Esophagus squamous epithelium (tissue), 5 donors: ENCODE measurements around the gene MTSS2. TPM values are rescaled to one million over a fixed set of nuclear protein-coding genes. Genes with fewer than 3 reads are reported as not detected.

ENCODE experiments used
- DNase-seq: peaks from one replicate; lab custom pipeline; 2025; lab: John Stamatoyannopoulos, UW
- H3K27ac ChIP-seq, 4 donors: fragments of 200-600 bp; sonication (generic); one replicate each; pipeline ENCODE4 v1.5.1; 2016 to 2019; ENCODE audit warnings: mild to moderate bottlenecking in 1 of 4
- H3K27me3 ChIP-seq, 4 donors: fragments of 200-600 bp; sonication (generic); 1 replicate in 3 of 4; 2 replicates in 1 of 4; pipeline versions ENCODE4 v1.5.1 to v1.6.0; 2017 to 2021; ENCODE audit warnings: antibody characterized with exemption in 1 of 4
- H3K36me3 ChIP-seq, 3 donors: fragments of 200-600 bp; sonication (generic); one replicate each; pipeline ENCODE4 v1.5.1; 2016 to 2019
- H3K4me1 ChIP-seq, 3 donors: fragments of 200-600 bp; sonication (generic); one replicate each; pipeline ENCODE4 v1.5.1; 2017 to 2019
- H3K4me3 ChIP-seq, 4 donors: fragments of 200-600 bp; sonication (generic); 1 replicate in 3 of 4; 2 replicates in 1 of 4; pipeline ENCODE4 v1.5.1; 2016 to 2019; ENCODE audit warnings: mild to moderate bottlenecking in 2 of 4, moderate library complexity in 1 of 4
- H3K9me3 ChIP-seq, 3 donors: fragments of 200-600 bp; sonication (generic); one replicate each; pipeline ENCODE4 v1.5.1; 2016 to 2019
- POLR2A ChIP-seq, 4 donors: fragments of 450-650 bp; IDR thresholded peaks; one replicate each; pipeline ENCODE4 v1.6.1; 2017; ENCODE audit warnings: antibody characterized with exemption in 4 of 4, mild to moderate bottlenecking in 4 of 4, moderate library complexity in 3 of 4
- WGBS, 2 donors: methylation state at CpG; one replicate each; pipeline ENCODE4 v1.1.5; 2018; 5-methylcytosine and 5-hydroxymethylcytosine counted together
- intact Hi-C: fragments of 100-400 bp; cut with DNase I; formaldehyde crosslinking; loops from one replicate; pipeline ENCODE4 v1.15.0; 2022
- total RNA-seq, 4 donors: library from RNA; depleted of rRNA; stranded (reverse); fragments of >200 nt; gene quantifications; one replicate each; pipeline ENCODE4 v1.1.0, GENCODE V29; 2016
- TF ChIP-seq, protein P1 (sequence below), 6 experiments: fragments of 450-650 bp in 4 of 6; fragments of 200-600 bp in 2 of 6; sonication (generic) in 2 of 6; IDR thresholded peaks; one replicate each; pipeline ENCODE4 v1.5.1; 2016 to 2019; ENCODE audit warnings: antibody characterized with exemption in 6 of 6, mild to moderate bottlenecking in 4 of 6, moderate library complexity in 4 of 6
- donor health status: DM: yes; HTN: yes; CAD: no.

MTSS2 gene
- total RNA-seq, 4 donors from 2014 or later: 15.5 to 39.7 (median 27.5) TPM

DNA sequence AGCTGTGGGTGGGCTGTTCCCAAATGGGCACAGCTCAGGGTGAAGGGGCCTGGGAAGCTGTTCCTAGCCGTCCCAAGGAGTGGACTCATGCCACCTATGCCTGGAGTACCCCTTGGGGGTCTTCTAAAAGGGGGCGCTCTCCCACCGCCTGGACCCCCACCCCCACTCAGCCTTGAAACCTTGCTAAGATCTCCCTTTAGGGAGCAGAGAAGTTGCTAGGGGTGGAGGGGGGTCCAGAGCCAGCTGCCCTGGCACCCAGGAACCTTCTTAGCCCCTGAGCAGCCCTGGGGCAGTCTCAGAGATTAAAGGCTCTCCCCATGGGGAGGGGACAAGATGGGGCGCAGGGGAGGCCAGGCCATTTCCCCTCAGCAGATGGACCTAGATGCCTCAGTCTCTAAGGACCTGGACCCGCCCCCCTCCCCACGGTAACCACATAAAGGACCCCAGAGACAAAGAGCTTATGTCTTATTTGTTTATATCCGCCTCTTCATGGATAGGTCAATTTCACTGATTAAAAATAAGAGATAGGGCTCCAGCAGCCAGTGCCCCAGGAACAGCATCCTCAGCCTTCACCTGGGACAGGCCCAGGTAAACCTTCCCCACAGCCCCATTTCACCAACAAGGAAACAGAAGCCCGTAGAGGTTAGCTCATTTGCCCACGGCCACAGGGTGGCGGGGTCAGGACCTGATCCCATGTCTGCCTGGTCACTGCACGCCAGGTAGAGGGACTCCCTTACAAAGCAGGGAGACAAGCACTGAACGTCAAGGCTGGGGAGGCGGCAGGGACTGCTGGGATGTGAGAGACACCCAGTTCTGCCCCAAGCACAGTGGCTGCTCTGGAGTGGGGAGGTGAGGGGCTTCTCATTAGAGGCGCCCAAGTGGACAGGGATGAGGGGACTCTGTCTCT lies 3.4 kb downstream of the MTSS2 start:
- intact Hi-C loops: no loop called here
- H3K36me3 ChIP-seq: peaks cover 20 to 43% (median 26%) of the 10 kb centered on the region in 3 donors
- no peaks in the 10 kb centered on the region for H3K9me3 ChIP-seq
- no peak for TF ChIP-seq POLR2A (IDR thresholded peaks at IDR 0.05)
- TF ChIP-seq, protein P1, sequence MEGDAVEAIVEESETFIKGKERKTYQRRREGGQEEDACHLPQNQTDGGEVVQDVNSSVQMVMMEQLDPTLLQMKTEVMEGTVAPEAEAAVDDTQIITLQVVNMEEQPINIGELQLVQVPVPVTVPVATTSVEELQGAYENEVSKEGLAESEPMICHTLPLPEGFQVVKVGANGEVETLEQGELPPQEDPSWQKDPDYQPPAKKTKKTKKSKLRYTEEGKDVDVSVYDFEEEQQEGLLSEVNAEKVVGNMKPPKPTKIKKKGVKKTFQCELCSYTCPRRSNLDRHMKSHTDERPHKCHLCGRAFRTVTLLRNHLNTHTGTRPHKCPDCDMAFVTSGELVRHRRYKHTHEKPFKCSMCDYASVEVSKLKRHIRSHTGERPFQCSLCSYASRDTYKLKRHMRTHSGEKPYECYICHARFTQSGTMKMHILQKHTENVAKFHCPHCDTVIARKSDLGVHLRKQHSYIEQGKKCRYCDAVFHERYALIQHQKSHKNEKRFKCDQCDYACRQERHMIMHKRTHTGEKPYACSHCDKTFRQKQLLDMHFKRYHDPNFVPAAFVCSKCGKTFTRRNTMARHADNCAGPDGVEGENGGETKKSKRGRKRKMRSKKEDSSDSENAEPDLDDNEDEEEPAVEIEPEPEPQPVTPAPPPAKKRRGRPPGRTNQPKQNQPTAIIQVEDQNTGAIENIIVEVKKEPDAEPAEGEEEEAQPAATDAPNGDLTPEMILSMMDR (IDR thresholded peaks at IDR 0.05): peak in 1 of 6 experiments; percentile 18
- peak overlapping the region; percentile 55 to 95 (median 82) for H3K27ac ChIP-seq
- H3K4me3 ChIP-seq: peak overlapping the region in 3 of 4 donors; percentile 1 to 85 (median 77)
- DNase-seq: no peak
- H3K4me1 ChIP-seq: peaks cover 55 to 77% (median 61%) of the 10 kb centered on the region in 3 donors
- no peaks in the 10 kb centered on the region for H3K27me3 ChIP-seq
- WGBS, 2 donors: 49 to 59% methylated on average over 4 to 6 of the region's 14 CpGs

DNA sequence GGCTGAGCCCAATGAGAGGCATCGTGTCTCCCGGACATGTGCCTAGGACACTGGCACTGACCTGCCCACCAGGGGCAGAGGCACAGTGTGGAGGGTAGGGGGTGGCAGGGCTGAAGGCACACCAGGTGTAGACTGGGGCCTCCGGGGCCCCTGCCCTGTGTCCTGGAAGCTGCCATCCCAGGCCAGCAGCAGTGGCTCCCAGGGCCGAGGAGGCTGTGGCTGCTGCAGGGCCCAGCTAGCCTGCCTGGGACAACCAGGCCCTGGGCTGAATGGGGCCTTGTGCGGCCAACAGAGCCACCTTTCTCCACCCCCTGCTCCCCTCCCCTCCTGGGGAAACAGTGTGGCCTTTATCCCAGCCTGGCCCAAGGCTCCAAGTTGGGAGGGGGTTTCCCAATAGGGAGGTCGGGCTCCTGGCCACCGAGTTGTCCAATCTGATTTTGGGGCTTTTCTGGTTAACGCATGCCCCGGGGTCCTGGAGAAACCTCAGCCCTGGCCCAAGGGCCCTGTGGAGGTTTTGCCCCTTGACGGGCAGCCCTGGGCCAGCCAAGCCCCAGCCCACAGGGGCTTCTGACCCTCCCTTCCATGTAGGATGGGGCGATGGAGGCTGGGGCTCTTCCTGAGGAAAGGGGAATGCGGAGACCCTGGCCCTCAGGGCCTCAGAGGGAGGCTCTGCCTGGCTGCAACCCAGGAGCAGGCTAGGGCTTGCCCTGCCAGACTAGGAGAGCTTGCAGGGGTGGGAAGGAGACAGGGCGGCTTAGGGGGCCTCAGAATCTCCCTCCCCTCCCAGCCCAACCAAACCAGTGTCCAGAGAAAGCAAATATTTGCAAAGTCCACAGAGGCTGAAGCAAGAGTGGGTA lies 4.2 kb downstream of the MTSS2 start:
- Histone ChIP-seq H3K27me3 (no peaks in the 10 kb centered on the region), H3K9me3 (no peaks in the 10 kb centered on the region), H3K27ac (peak overlapping the region; percentile 55 to 95 (median 82)), H3K36me3 (peaks cover 28 to 52% (median 35%) of the 10 kb centered on the region in 3 donors), H3K4me1 (peaks cover 49 to 68% (median 53%) of the 10 kb centered on the region in 3 donors), H3K4me3 (peak overlapping the region in 3 of 4 donors; percentile 1 to 19 (median 16))
- no peak for DNase-seq
- 45% methylated on average over 4 of the region's 13 CpGs; no CpG with 5 or more reads in 1 of the 2 donors for WGBS, 2 donors
- intact Hi-C loops: no loop called here
- TF ChIP-seq, protein P1 (IDR thresholded peaks at IDR 0.05): no peak
- no peak for TF ChIP-seq POLR2A (IDR thresholded peaks at IDR 0.05)

DNA sequence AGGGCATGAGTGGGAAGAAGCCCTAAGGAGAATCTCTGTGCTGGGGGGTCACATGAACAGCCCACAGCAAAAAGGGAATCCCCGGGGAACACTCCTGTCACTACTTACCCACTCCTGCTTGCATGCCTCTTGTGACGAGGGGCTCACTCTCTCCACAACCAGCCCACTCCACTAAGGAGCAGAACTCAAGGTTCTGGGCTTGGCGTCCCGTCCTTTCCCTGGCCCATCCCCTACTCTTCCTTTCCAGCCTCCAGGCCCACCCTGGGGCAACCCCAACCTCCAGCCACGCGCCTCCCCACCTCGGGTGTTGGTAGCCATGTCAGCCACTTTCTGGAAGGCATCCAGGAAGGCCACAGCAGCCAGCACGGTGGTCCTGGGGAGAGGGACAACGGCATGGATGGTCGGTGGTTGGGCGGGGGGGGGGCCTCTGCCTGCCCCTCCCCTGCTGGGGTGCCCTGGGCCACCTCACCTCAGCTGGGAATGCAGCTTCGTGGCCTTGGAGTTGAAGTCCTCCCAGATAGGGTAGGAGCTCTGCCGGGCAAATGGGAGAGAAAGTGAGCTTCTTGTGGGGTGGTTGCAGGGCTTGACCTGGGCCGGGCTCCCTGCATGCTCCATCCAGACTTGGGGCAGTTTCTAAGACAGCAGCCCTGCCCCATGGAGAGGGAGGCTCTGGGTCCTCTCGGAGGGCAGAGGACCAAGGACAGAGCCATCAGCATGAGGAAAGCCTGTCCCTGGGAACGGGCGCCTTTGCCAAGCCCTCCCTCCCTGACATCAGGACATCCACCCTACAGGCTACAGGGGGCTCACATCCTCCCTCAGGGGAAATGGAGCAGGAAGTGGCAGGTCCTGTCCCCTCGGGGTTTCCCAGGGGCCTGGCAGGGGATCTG lies 5.1 kb downstream of the MTSS2 start:
- no peak for DNase-seq
- peak overlapping the region in 1 of 4 donors; percentile 19 for H3K4me3 ChIP-seq
- H3K27me3 ChIP-seq: no peaks in the 10 kb centered on the region
- H3K36me3 ChIP-seq: peaks cover 30 to 61% (median 43%) of the 10 kb centered on the region in 3 donors
- peaks cover 42 to 67% (median 49%) of the 10 kb centered on the region in 3 donors for H3K4me1 ChIP-seq
- no peaks in the 10 kb centered on the region for H3K9me3 ChIP-seq
- H3K27ac ChIP-seq: peak overlapping the region; percentile 55 to 95 (median 82)
- 69 to 81% methylated on average over 3 to 10 of the region's 18 CpGs for WGBS, 2 donors
- no peak for TF ChIP-seq POLR2A (IDR thresholded peaks at IDR 0.05)
- TF ChIP-seq, protein P1 (IDR thresholded peaks at IDR 0.05): no peak
- intact Hi-C loops: no loop called here

DNA sequence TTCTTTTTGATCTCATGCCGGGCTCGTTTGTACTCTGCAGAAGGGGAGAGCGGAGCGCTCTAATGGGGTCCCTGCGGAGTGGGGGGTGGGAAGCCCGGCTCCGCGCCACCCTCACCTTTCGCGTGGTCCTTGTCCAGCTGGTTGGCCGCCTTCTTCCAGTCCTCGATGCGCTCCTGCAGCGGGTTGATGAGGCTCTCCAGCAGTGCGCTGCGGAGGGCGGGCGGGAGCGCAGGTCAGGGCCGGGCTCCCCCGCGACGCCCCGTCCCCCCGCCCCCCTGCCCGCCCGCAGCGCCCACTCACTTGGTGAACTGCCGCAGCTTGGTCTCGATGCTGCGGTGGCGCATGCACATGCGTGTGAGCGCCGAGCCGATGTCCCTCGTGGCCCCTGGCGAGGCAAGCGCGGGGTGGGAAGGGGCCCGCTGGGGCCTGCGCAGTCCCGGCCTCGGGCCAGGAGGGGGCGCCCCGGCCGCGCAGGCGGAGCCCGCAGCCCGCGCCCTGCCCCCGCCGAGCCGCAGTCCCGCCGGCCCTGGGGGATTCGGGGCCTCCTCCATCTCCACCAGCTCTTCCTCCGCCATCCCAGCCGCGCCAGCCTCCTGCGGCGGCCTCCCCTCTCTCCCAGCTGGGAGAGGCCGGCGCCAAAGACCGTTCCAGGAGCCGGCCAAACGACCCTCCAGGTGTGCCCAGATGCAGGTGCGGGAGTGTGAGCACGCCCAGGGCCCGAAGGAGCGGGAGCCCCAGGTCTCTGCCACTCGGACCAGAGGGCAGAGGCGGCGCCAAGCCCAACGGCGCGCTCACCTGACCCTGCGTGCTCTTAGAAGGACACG lies 6.0 kb downstream of the MTSS2 start:
- Histone ChIP-seq H3K9me3 (no peaks in the 10 kb centered on the region), H3K36me3 (peaks cover 30 to 69% (median 46%) of the 10 kb centered on the region in 3 donors), H3K4me3 (peak overlapping the region in 1 of 4 donors; percentile 21), H3K4me1 (peaks cover 37 to 63% (median 48%) of the 10 kb centered on the region in 3 donors), H3K27me3 (no peaks in the 10 kb centered on the region), H3K27ac (peak overlapping the region in 3 of 4 donors; percentile 76 to 95 (median 88))
- TF ChIP-seq, protein P1 (IDR thresholded peaks at IDR 0.05): peak in 4 of 6 experiments; percentile 37 to 60 (median 58)
- no peak for TF ChIP-seq POLR2A (IDR thresholded peaks at IDR 0.05)
- WGBS, 2 donors: 90% methylated on average over 2 of the region's 80 CpGs; no CpG with 5 or more reads in 1 of the 2 donors
- intact Hi-C loops: loop anchor here (5.0 kb wide), 1 partner anchor 92 kb away; no protein-coding TSS in a partner anchor
- no peak for DNase-seq
